NCI-H460 (cell line): ENCODE results near the gene JARID2. TPM values are rescaled to one million over a fixed set of nuclear protein-coding genes. Genes with fewer than 3 reads are reported as not detected.
"Not testable (repeated sequence)": the region's sequence is repeated elsewhere in the genome, so short reads cannot be mapped to it uniquely, and the experiment has no call there.

Experiments
- DNase-seq: peaks from one replicate; pipeline ENCODE4 v3.0.0-alpha.2; 2016; ENCODE audit warnings: low read depth; ENCODE audit errors: extremely low read depth
- total RNA-seq: library from RNA; depleted of rRNA; stranded (reverse); fragments of >200 nt; shearing (Covaris generic); gene quantifications from 2 replicates; pipeline ENCODE4 v1.2.3, GENCODE V29; 2014

JARID2 gene
- total RNA-seq, 1 experiment from 2014 or later: 3.5 TPM

- no peak for DNase-seq
These were observed 39.9 kb downstream of the JARID2 start for GRCh38 chr6:15285682-15286294.

GRCh38 chr6:15287670-15288375 is 42.0 kb downstream of the JARID2 start:
- DNase-seq: no peak

- no peak for DNase-seq
These were observed 43.0 kb downstream of the JARID2 start for GRCh38 chr6:15288856-15289255.

GRCh38 chr6:15289456-15289855 is 43.6 kb downstream of the JARID2 start:
- DNase-seq: not testable (repeated sequence)

GRCh38 chr6:15290067-15290680 is 44.3 kb downstream of the JARID2 start:
- no peak for DNase-seq

- DNase-seq: no peak
These were observed 45.3 kb downstream of the JARID2 start for GRCh38 chr6:15290962-15291704.

- DNase-seq: no peak
These were observed 46.9 kb downstream of the JARID2 start for GRCh38 chr6:15292721-15293302.

- no peak for DNase-seq
These were observed 47.8 kb downstream of the JARID2 start for GRCh38 chr6:15293674-15294073.

- no peak for DNase-seq
These were observed 48.6 kb downstream of the JARID2 start for GRCh38 chr6:15294504-15294903.

GRCh38 chr6:15296249-15296648 is 50.4 kb downstream of the JARID2 start:
- no peak for DNase-seq

- DNase-seq: no peak
These were observed 50.9 kb downstream of the JARID2 start for GRCh38 chr6:15296735-15297134.

GRCh38 chr6:15297167-15297566 is 51.3 kb downstream of the JARID2 start:
- DNase-seq: not testable (repeated sequence)

GRCh38 chr6:15297895-15298590 is 52.2 kb downstream of the JARID2 start:
- DNase-seq: no peak

- no peak for DNase-seq
These were observed 53.7 kb downstream of the JARID2 start for GRCh38 chr6:15299430-15300131.

- no peak for DNase-seq
These were observed 55.5 kb downstream of the JARID2 start for GRCh38 chr6:15301179-15302006.

- no peak for DNase-seq
These were observed 57.5 kb downstream of the JARID2 start for GRCh38 chr6:15303162-15303919.

GRCh38 chr6:15303920-15304291 is 58.0 kb downstream of the JARID2 start:
- DNase-seq: no peak
